ENCODE measurements around the gene ZNF214. TPM values are rescaled to one million over a fixed set of nuclear protein-coding genes. Genes with fewer than 3 reads are reported as not detected.
A peak's percentile ranks its signal among the peaks of the same experiment; 100 is the strongest.

Gene ZNF214
- total RNA-seq, result 0.96 TPM
- long read RNA-seq, partial matches to known transcripts, result 0 of 2 reads
- long read RNA-seq, other reads (novel, unspliced or antisense), result 1 of 2 reads

- no peak for TF ChIP-seq CTCF (IDR thresholded peaks at IDR 0.05; ENCODE audit: borderline replicate concordance)
- Histone ChIP-seq H3K4me3 (peak within 1 kb of the TSS; percentile 72), H3K36me3 (no peaks in the 10 kb centered on the region), H3K27ac (replicated peaks) (peak within 1 kb of the TSS; percentile 71), H3K9me3 (replicated peaks) (no peaks in the 10 kb centered on the region), H3K4me1 (peaks cover 23% of the 10 kb centered on the region), H3K27me3 (ENCODE audit: low read depth) (no peaks in the 10 kb centered on the region)
- intact Hi-C loops (cut with micrococcal nuclease), result no loop called here
- DNase-seq, result peak; percentile 94
These were observed at the start of gene ZNF214, which contains the start of gene NLRP14 for GRCh38 chr11:7020183-7020917. Gene ZNF214, minus strand, starts transcription at chr11:7020346. Its CDS starts 17,511 bp downstream, at chr11:7002835. Gene NLRP14, plus strand, starts transcription at chr11:7020479. Its CDS starts 18,108 bp downstream, at chr11:7038587.

- no peaks in the 10 kb centered on the region for H3K9me3 ChIP-seq (replicated peaks)
- H3K4me1 ChIP-seq, result peaks cover 14% of the 10 kb centered on the region
- intact Hi-C loops (cut with micrococcal nuclease), result no loop called here
- H3K27me3 ChIP-seq (ENCODE audit: low read depth), result no peaks in the 10 kb centered on the region
- H3K27ac ChIP-seq (replicated peaks), result no peak overlapping the region
- no peak overlapping the region for H3K4me3 ChIP-seq
- no peaks in the 10 kb centered on the region for H3K36me3 ChIP-seq
- no peak for TF ChIP-seq CTCF (IDR thresholded peaks at IDR 0.05; ENCODE audit: borderline replicate concordance)
- DNase-seq, result no peak
These were observed 42.4 kb upstream of the ZNF214 start for GRCh38 chr11:7062534-7062933.

- TF ChIP-seq CTCF (IDR thresholded peaks at IDR 0.05; ENCODE audit: borderline replicate concordance), result no peak
- no peak overlapping the region for H3K27ac ChIP-seq (replicated peaks)
- no peaks in the 10 kb centered on the region for H3K27me3 ChIP-seq (ENCODE audit: low read depth)
- H3K36me3 ChIP-seq, result no peaks in the 10 kb centered on the region
- intact Hi-C loops (cut with micrococcal nuclease), result no loop called here
- H3K4me1 ChIP-seq, result peaks cover 16% of the 10 kb centered on the region
- no peak overlapping the region for H3K4me3 ChIP-seq
- no peaks in the 10 kb centered on the region for H3K9me3 ChIP-seq (replicated peaks)
- no peak for DNase-seq
These were observed 40.7 kb upstream of the ZNF214 start for GRCh38 chr11:7060868-7061267.

- no peaks in the 10 kb centered on the region for H3K36me3 ChIP-seq
- H3K4me1 ChIP-seq, result peaks cover 16% of the 10 kb centered on the region
- no peak for TF ChIP-seq CTCF (IDR thresholded peaks at IDR 0.05; ENCODE audit: borderline replicate concordance)
- no peak overlapping the region for H3K27ac ChIP-seq (replicated peaks)
- H3K27me3 ChIP-seq (ENCODE audit: low read depth), result no peaks in the 10 kb centered on the region
- H3K4me3 ChIP-seq, result no peak overlapping the region
- no peak for DNase-seq
- intact Hi-C loops (cut with micrococcal nuclease), result no loop called here
- H3K9me3 ChIP-seq (replicated peaks), result no peaks in the 10 kb centered on the region
These were observed 37.5 kb upstream of the ZNF214 start for GRCh38 chr11:7057641-7058040.

GRCh38 chr11:7056828-7057513, 36.8 kb upstream of the ZNF214 start:
- TF ChIP-seq CTCF (IDR thresholded peaks at IDR 0.05; ENCODE audit: borderline replicate concordance), result no peak
- no peak overlapping the region for H3K4me3 ChIP-seq
- peaks cover 16% of the 10 kb centered on the region for H3K4me1 ChIP-seq
- no peaks in the 10 kb centered on the region for H3K9me3 ChIP-seq (replicated peaks)
- intact Hi-C loops (cut with micrococcal nuclease), result no loop called here
- no peaks in the 10 kb centered on the region for H3K36me3 ChIP-seq
- no peak for DNase-seq
- no peak overlapping the region for H3K27ac ChIP-seq (replicated peaks)
- no peaks in the 10 kb centered on the region for H3K27me3 ChIP-seq (ENCODE audit: low read depth)

Measured in left ventricle myocardium inferior (tissue), 1 donor.